Measurements from ENCODE around the gene CCBE1. TPM values are rescaled to one million over a fixed set of nuclear protein-coding genes. Genes with fewer than 3 reads are reported as not detected.

Gene CCBE1
- polyA plus RNA-seq, 3 donors: 0.23 to 1.0 (median 0.90) TPM

GRCh38 chr18:59459369-59460071 lies 237.7 kb downstream of the CCBE1 start:
- no peak overlapping the region for H3K27ac ChIP-seq (ENCODE audit: low read depth, low read length)
- WGBS, 3 donors: 6 to 24% (median 23%) methylated on average over 8 of the region's 8 CpGs

GRCh38 chr18:59458575-59458974 lies 238.6 kb downstream of the CCBE1 start:
- WGBS, 3 donors: 43 to 67% (median 59%) methylated on average over 8 of the region's 8 CpGs
- no peak overlapping the region for H3K27ac ChIP-seq (ENCODE audit: low read depth, low read length)

GRCh38 chr18:59456657-59457056 lies 240.6 kb downstream of the CCBE1 start:
- no peak overlapping the region for H3K27ac ChIP-seq (ENCODE audit: low read depth, low read length)
- 63 to 76% (median 73%) methylated on average over 3 of the region's 3 CpGs for WGBS, 3 donors

- WGBS, 3 donors: 68 to 73% (median 70%) methylated on average over 12 of the region's 12 CpGs
- H3K27ac ChIP-seq (ENCODE audit: low read depth, low read length): no peak overlapping the region
Measured at GRCh38 chr18:59455728-59456276, 241.4 kb downstream of the CCBE1 start.

GRCh38 chr18:59454909-59455727 lies 242.1 kb downstream of the CCBE1 start:
- no peak overlapping the region for H3K27ac ChIP-seq (ENCODE audit: low read depth, low read length)
- 55 to 69% (median 57%) methylated on average over 13 of the region's 13 CpGs for WGBS, 3 donors

GRCh38 chr18:59453468-59453961 lies 243.7 kb downstream of the CCBE1 start:
- 46 to 74% (median 73%) methylated on average over 7 of the region's 7 CpGs for WGBS, 3 donors
- no peak overlapping the region for H3K27ac ChIP-seq (ENCODE audit: low read depth, low read length)

- no peak overlapping the region for H3K27ac ChIP-seq (ENCODE audit: low read depth, low read length)
- whole genome bisulfite sequencing, 3 donors: 53 to 77% (median 75%) methylated on average over 6 of the region's 6 CpGs
Measured at GRCh38 chr18:59451963-59452362, 245.3 kb downstream of the CCBE1 start.

GRCh38 chr18:59451073-59451472 lies 246.2 kb downstream of the CCBE1 start:
- H3K27ac ChIP-seq (ENCODE audit: low read depth, low read length): no peak overlapping the region
- WGBS, 3 donors: 40 to 45% (median 44%) methylated on average over 6 of the region's 6 CpGs

GRCh38 chr18:59448546-59448945 lies 248.7 kb downstream of the CCBE1 start:
- H3K27ac ChIP-seq (ENCODE audit: low read depth, low read length): no peak overlapping the region
- WGBS, 3 donors: 73 to 86% (median 83%) methylated on average over 4 of the region's 4 CpGs

- H3K27ac ChIP-seq (ENCODE audit: low read depth, low read length): no peak overlapping the region
- WGBS, 3 donors: 0 to 16% (median 15%) methylated on average over 1 of the region's 1 CpG
Measured at GRCh38 chr18:59446012-59446411, 251.2 kb downstream of the CCBE1 start.

- WGBS, 3 donors: 64 to 73% (median 70%) methylated on average over 4 of the region's 4 CpGs
- H3K27ac ChIP-seq (ENCODE audit: low read depth, low read length): no peak overlapping the region
Measured at GRCh38 chr18:59437851-59438569, 259.2 kb downstream of the CCBE1 start.

GRCh38 chr18:59432803-59433597 lies 264.2 kb downstream of the CCBE1 start:
- H3K27ac ChIP-seq (ENCODE audit: low read depth, low read length): no peak overlapping the region
- WGBS, 3 donors: 51 to 61% (median 56%) methylated on average over 5 of the region's 5 CpGs

GRCh38 chr18:59431131-59431530 lies 266.1 kb downstream of the CCBE1 start:
- no peak overlapping the region for H3K27ac ChIP-seq (ENCODE audit: low read depth, low read length)
- WGBS, 3 donors: 39 to 62% (median 53%) methylated on average over 1 of the region's 1 CpG

GRCh38 chr18:59429608-59430007 lies 267.6 kb downstream of the CCBE1 start:
- no peak overlapping the region for H3K27ac ChIP-seq (ENCODE audit: low read depth, low read length)
- WGBS, 3 donors: 52 to 72% (median 72%) methylated on average over 7 of the region's 7 CpGs

- H3K27ac ChIP-seq (ENCODE audit: low read depth, low read length): no peak overlapping the region
- 76 to 81% (median 76%) methylated on average over 1 of the region's 1 CpG for WGBS, 3 donors
Measured at GRCh38 chr18:59428018-59428417, 269.2 kb downstream of the CCBE1 start.

- 78 to 92% (median 91%) methylated on average over 2 of the region's 2 CpGs for WGBS, 3 donors
- H3K27ac ChIP-seq (ENCODE audit: low read depth, low read length): no peak overlapping the region
Measured at GRCh38 chr18:59426855-59427254, 270.4 kb downstream of the CCBE1 start.

GRCh38 chr18:59423259-59423658 lies 274.0 kb downstream of the CCBE1 start:
- WGBS, 3 donors: 32 to 42% (median 39%) methylated on average over 2 of the region's 2 CpGs
- no peak overlapping the region for H3K27ac ChIP-seq (ENCODE audit: low read depth, low read length)

- no peak overlapping the region for H3K27ac ChIP-seq (ENCODE audit: low read depth, low read length)
- 47 to 65% (median 62%) methylated on average over 4 of the region's 4 CpGs for WGBS, 3 donors
Measured at GRCh38 chr18:59420244-59420643, 277.0 kb downstream of the CCBE1 start.

Measured in adipose tissue (tissue), 3 donors.